ENCODE data around the gene SCYL2.

Gene SCYL2

DNA sequence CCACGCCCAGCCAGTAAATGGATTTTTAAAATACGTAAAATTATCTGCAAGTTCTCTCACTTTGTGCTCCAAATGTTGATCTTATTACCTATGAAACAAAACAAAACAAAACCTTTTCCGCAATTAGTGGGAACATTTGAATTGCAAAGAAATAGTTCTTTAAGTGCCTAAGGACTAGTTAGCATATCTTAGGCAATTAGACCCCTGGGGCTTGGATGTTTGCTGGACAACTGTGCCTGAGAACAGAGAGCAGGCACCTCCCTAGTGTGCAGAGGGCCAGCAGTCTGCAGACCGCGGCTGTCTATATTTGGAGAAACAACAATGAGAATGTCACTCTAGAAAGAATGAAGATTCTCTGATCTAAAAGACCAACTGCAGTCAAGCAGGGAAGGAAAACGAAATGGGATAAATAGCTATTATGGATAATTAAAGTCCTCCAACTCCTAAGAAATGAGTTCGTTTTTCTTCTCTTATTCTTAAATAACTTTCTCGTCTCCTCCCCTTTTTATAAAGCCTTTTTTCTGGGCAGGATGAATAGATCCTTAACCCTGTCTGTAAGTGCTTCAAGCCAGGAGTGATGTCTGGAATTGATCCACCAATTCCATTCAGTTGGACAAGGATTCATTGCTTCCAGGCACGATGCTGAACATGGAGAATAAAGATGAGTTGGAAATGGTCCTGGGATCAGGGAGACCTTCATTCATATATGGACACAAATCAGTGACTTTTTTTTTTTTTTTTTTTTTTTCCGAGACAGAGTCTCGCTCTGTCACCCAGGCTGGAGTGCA is 106.1 kb downstream of the SCYL2 start:
- Mint-ChIP-seq H3K36me3 (no peaks in the 10 kb centered on the region), H3K9me3 (peaks cover 4% of the 10 kb centered on the region), H3K4me3 (no peak overlapping the region), H3K27me3 (peaks cover 2% of the 10 kb centered on the region), H3K4me1 (no peaks in the 10 kb centered on the region), H3K27ac (no peak overlapping the region)

DNA sequence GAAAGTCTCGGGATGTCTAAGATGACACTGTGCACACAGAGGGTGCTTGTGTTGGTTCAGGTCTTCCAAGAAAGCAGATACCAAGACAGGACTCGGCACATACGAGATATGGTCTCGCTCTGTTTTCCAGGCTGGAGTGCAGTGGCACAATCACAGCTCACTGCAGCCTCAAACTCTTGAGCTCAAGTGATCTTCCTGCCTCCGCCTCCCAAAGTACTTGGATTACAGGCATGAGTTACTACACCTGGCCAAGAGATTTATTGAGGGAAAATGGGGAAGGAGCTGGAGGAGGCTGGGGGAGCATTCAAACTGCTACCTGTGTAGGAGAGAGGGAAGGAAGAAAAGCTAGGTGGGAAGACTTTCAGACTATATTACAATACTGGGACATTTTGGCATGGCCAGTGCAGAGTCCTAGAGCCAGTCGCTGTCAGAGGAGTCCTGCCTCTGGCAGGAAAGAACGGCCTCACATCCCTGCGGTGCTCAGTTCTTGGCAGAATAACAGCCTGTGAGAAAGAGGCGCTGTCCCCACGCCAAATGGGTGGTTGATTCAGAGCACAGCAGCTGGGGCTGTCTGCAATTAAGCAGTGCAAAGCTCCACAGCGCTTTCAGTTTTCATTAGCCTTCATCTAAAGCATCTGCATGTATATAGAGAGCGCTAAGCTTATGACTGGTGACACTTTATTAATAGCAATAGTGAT is 108.2 kb downstream of the SCYL2 start:
- H3K36me3 Mint-ChIP-seq: no peaks in the 10 kb centered on the region
- H3K27ac Mint-ChIP-seq: no peak overlapping the region
- H3K4me1 Mint-ChIP-seq: no peaks in the 10 kb centered on the region
- H3K27me3 Mint-ChIP-seq: no peaks in the 10 kb centered on the region
- H3K9me3 Mint-ChIP-seq: no peaks in the 10 kb centered on the region
- H3K4me3 Mint-ChIP-seq: no peak overlapping the region

DNA sequence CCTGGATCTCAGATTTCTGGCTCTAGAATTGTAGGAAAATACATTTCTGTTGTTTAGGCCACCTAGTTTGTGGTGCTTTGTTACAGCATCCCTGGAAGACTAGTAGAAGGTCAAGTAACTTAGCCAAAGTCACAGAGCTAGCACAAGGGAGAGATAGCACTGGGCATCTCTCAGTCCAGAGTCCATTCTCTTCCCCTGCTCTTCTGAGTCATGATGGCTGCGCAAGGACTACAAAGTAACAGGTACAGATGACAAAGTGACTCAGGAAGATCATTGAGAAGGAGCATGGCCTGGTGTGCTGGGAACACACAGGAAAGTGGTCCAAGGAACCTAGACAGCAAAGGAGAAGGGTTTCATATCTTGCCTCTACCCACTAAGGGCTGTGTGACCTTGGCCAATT is 109.2 kb downstream of the SCYL2 start:
- Mint-ChIP-seq H3K4me3 (no peak overlapping the region), H3K27ac (no peak overlapping the region), H3K36me3 (no peaks in the 10 kb centered on the region), H3K9me3 (no peaks in the 10 kb centered on the region), H3K4me1 (no peaks in the 10 kb centered on the region), H3K27me3 (no peaks in the 10 kb centered on the region)

DNA sequence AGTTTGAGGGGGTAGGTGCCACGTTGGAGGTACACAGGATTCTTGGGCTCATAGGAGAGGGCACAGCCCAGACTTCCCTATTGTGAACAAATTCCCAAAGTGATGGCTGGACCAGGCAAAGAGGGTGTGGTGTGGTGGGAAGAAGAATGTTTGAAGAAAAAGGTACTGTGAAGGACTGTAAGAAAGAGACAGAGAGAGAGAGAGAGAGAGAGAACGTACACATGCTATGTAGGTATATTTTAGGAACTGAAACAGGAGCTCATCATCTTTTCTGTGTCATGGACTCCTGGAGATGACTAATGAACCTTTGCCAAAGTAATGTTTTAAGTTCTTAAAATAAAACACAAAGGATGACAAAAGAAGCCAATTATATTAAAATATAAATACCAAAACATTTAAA is 114.4 kb downstream of the SCYL2 start:
- Mint-ChIP-seq H3K4me1 (no peaks in the 10 kb centered on the region), H3K27me3 (no peaks in the 10 kb centered on the region), H3K36me3 (no peaks in the 10 kb centered on the region), H3K9me3 (no peaks in the 10 kb centered on the region), H3K4me3 (no peak overlapping the region), H3K27ac (no peak overlapping the region)

DNA sequence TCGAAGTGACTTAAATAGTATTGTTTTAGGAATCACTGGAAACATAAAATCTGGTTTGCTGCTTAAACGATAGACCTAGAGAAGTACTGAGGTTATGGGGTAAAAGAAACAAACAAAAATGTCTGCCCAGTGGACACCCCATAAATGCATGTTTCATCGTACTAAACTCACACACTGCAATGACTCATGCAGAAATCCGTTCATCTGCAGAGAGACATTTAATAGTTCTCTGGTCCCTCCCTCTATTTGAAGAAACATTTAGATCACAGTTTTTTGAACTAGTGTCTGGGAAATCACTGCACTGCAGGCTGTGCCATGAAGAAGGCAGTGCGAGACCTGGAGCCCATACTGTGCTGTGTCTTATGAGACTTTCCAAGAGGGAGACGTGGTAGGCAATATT is 115.4 kb downstream of the SCYL2 start:
- H3K27me3 Mint-ChIP-seq: no peaks in the 10 kb centered on the region
- no peak overlapping the region for H3K4me3 Mint-ChIP-seq
- no peaks in the 10 kb centered on the region for H3K9me3 Mint-ChIP-seq
- no peaks in the 10 kb centered on the region for H3K36me3 Mint-ChIP-seq
- H3K27ac Mint-ChIP-seq: no peak overlapping the region
- no peaks in the 10 kb centered on the region for H3K4me1 Mint-ChIP-seq

DNA sequence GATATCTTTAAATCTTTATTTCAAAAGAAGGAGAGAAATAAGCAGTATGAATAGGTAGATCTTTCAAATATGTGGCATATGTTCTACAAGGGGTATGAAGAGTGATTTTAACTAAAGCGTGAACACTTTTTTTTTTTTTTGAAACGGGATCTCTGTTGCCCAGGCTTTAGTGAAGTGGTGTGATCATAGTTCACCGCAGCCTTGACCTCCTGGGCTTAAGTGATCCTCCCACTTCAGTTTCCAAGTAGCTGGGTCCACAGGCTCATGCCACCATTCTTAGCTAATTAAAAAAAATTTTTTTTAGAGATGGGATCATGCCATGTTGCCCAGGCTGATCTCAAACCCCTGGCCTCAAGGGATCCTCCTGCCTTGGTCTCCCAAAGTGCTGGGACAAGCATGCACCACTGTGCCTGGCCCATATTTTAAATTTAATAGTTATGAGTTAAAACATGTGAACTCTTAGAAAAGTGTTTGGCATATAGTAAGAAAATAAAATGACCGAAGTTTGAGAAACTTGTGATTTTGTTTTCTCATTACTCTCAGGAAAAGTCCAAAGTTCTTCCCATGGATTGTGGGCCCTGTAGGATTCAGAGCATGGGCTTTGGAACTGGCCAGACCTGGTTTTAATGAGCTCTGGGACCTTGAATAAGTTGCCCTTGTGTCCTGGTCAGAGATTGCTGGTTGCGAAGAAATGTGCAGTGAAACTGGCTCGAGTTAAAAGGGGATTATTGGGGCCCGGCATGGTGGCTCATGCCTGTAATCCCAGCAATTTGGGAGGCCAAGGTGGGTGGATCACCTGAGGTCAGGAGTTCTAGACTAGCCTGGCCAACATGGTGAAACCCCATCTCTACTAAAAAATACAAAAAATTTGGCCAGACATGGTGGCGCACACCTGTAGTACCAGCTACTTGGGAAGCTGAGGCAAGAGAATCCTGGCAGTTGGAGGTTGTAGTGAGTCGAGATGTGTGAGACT is 116.9 kb downstream of the SCYL2 start:
- no peak overlapping the region for H3K27ac Mint-ChIP-seq
- H3K36me3 Mint-ChIP-seq: no peaks in the 10 kb centered on the region
- H3K4me1 Mint-ChIP-seq: no peaks in the 10 kb centered on the region
- no peak overlapping the region for H3K4me3 Mint-ChIP-seq
- H3K27me3 Mint-ChIP-seq: no peaks in the 10 kb centered on the region
- H3K9me3 Mint-ChIP-seq: no peaks in the 10 kb centered on the region

DNA sequence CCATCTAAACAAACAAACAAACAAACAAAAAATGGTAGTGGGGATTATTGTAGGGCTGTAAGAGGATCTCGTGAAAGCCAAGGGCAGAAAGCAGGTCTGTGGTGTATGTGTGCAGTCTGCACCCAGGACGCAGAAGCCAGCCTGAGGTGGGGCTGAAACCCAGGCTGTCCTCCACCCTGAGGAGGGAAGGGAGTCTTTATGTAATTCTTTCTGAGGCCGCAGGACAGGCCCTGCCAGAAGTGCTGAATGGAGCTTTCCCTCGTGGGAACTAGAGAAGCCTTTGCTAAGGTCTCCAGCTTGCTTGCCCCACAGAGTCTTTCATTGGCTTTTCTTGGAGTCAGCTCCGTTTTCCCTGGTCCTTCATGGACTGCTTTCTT is 117.6 kb downstream of the SCYL2 start:
- H3K27ac Mint-ChIP-seq: no peak overlapping the region
- no peak overlapping the region for H3K4me3 Mint-ChIP-seq
- no peaks in the 10 kb centered on the region for H3K27me3 Mint-ChIP-seq
- H3K9me3 Mint-ChIP-seq: no peaks in the 10 kb centered on the region
- no peaks in the 10 kb centered on the region for H3K4me1 Mint-ChIP-seq
- H3K36me3 Mint-ChIP-seq: no peaks in the 10 kb centered on the region

DNA sequence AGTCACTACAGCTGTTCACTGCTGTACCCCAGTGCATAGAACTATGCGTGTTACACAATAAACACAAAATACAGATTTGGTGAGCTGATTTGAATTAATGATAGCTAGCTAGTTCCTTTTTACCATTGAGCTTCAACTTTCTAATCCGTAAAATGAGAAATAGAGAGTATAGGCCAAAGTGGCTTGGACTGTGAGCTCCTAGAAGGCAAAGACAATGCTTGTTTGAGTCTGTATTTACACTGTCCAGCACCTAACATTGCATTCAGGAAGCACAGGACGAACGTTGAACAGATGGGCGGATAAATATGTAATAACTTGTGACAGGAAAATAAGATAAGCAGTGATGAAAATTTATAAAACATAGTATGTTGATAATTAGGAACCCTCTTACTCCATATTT is 121.4 kb downstream of the SCYL2 start:
- Mint-ChIP-seq H3K36me3 (no peaks in the 10 kb centered on the region), H3K9me3 (no peaks in the 10 kb centered on the region), H3K4me1 (no peaks in the 10 kb centered on the region), H3K4me3 (no peak overlapping the region), H3K27me3 (peaks cover 1% of the 10 kb centered on the region), H3K27ac (no peak overlapping the region)

Measured in activated naive CD4-positive, alpha-beta T cell treated with anti-CD3 and anti-CD28 coated beads, Interleukin-2, amount 50 U/mL, for 24 hours (primary cell).